GM10248 (cell line): Measurements from ENCODE around the gene EXOG.

Experiments
- CTCF ChIA-PET: fragments of 300-600 bp; sonication (Branson Sonifier 250); formaldehyde crosslinking; extraction: SDS; loops from one replicate; lab custom pipeline; 2021; ENCODE audit warnings: antibody characterized with exemption; lab: Yijun Ruan, JAX
- POLR2A ChIA-PET: fragments of 350-650 bp; sonication (Branson Sonifier 250); formaldehyde crosslinking; extraction: SDS; loops from one replicate; lab custom pipeline; 2020; ENCODE audit warnings: antibody characterized with exemption; lab: Yijun Ruan, JAX
- DNase-seq: peaks from one replicate; pipeline ENCODE4 v3.0.0; 2012; ENCODE audit errors: extremely low spot score
- TF ChIP-seq, protein P1 (sequence below): IDR thresholded peaks from 2 replicates; pipeline ENCODE4 v1.5.1; 2012; ENCODE audit warnings: mild to moderate bottlenecking, low read depth; ENCODE audit errors: extremely low read depth, missing control alignments, control extremely low read depth

EXOG gene

DNA sequence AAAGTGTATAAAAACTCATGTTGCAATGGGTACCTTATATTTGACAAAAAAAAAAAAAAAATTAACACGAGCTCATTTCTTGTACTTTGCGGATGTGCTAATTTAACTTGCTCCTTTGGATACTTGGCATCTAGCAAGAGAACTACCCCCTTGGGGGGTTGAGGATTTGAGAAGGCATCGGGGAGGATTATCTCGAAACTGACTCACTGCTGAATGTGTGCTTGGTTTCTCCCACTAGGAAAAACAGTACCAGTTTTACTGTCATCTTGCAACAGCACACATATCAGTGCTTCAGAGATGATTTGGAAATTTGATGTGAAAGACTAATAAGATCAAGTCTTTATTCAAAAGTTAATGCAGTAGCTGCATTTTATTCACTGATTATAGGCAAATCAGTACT is 891 bp downstream of the EXOG start:
- TF ChIP-seq, protein P1, sequence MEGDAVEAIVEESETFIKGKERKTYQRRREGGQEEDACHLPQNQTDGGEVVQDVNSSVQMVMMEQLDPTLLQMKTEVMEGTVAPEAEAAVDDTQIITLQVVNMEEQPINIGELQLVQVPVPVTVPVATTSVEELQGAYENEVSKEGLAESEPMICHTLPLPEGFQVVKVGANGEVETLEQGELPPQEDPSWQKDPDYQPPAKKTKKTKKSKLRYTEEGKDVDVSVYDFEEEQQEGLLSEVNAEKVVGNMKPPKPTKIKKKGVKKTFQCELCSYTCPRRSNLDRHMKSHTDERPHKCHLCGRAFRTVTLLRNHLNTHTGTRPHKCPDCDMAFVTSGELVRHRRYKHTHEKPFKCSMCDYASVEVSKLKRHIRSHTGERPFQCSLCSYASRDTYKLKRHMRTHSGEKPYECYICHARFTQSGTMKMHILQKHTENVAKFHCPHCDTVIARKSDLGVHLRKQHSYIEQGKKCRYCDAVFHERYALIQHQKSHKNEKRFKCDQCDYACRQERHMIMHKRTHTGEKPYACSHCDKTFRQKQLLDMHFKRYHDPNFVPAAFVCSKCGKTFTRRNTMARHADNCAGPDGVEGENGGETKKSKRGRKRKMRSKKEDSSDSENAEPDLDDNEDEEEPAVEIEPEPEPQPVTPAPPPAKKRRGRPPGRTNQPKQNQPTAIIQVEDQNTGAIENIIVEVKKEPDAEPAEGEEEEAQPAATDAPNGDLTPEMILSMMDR: no peak
- ChIA-PET CTCF (interaction anchor here (1.0 to 4.5 kb wide), 15 partner anchors 11 to 554 kb away, joined by 3 to 50 read pairs (median 5); partner anchors contain the start of gene XYLB), POLR2A (interaction anchor here (0.7 kb wide), 1 partner anchor 16 kb away, joined by 3 read pairs; no protein-coding TSS in a partner anchor)
- DNase-seq: no peak

DNA sequence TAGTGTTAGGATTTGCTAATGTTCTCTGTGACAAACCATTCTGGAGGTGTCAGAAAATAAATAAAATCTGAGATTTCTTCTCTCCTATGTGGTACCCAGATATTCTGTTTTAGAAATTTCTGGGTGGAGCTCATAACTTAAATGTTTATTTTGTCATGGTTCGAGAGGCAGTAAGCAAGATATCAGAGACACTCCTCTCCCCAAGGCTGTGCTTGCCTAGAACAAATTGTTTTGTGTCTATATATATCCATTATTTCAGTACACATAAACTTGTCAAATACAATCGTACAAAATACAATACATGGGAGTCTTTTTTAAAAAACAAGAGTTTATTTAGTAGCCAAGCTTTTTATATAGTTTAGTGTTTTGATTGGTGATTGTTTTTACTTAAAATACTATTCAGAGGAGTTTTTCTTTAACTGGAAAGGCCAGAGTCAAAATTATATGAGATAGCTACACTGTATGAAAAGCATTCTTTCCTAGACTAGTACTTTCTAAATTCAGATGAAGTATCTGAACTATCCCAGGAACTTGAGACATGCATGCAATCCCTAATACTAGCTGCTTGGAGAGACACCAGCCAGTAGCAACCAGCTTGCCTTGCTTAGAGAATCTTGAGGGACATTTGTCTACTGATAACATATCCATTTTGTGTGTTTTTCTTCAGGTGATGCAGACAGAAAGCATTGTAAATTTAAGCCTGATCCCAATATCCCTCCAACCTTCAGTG is 4.7 kb downstream of the EXOG start:
- TF ChIP-seq, protein P1: no peak
- POLR2A ChIA-PET: interaction anchor here (0.8 kb wide), 1 partner anchor 12 kb away, joined by 3 read pairs; no protein-coding TSS in a partner anchor
- CTCF ChIA-PET: interaction anchor here (0.9 to 4.3 kb wide), 5 partner anchors 9 to 21 kb away, joined by 3 to 21 read pairs (median 4); no protein-coding TSS in a partner anchor

DNA sequence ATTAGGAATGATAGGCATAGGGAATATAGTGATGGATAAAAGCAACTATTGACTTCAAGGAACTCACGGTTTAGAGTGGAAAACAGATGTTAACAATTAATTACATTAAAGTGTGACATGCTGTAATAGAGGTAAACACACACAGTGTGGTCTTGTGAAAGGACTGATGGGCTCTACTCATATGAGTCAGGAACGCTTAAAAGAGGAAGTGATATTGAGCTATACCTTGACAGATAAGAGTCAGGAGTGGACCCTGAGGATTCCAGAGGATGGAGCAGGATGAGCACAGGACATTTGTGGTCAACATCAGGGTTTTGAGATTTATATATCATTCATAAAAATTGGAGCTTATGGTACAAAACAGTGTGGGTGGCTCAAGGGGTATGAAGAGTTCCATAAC is 11.0 kb downstream of the EXOG start:
- ChIA-PET POLR2A (no interaction called here), CTCF (interaction anchor here (0.7 to 8.6 kb wide), 7 partner anchors 11 to 523 kb away, joined by 3 to 106 read pairs (median 7); partner anchors contain the start of gene EXOG)
- TF ChIP-seq, protein P1: no peak
- peak; percentile 54 for DNase-seq

More for the DNA sequence above, 4.7 kb downstream of the EXOG start:
- no peak for DNase-seq

DNA sequence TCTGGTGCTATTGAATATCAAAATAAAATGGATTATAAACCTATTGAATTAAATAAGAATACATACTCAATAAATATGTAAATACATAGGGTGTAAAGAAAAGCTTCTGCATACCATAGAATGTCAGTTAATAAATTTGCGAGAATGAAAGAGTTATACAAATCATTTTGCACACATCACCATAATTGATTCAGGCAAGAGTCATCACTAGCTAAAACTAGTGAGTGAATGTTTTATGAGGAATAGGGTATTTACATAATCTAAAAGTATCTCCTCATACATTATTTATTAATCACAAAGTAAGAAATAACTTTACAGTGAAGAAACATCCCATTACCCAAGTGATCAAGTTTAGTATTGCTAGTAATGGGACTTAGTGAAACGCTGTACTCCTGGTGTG is 13.6 kb downstream of the EXOG start:
- no peak for DNase-seq
- ChIA-PET POLR2A (no interaction called here), CTCF (interaction anchor here (0.9 to 8.6 kb wide), 4 partner anchors 9 to 229 kb away, joined by 4 to 106 read pairs (median 27); partner anchors contain the start of gene EXOG)
- TF ChIP-seq, protein P1: no peak

DNA sequence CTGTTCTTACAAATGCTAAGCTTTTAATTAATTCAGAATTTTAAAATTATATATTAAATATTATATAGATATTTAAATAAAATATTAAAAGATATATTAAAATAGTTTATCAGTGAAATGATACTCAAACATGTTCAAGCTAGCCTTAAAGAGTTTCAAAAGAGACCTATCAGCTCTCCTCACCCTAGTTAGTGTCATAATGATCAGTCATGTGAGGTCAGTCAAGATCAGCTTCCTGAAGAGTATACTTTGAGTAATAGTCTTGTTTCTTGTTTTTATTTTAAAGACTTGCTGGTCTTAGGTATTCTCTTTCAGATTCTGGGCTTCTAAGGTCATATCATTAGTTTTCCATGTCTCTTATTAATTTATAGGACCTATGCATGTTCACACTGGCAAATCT is 14.5 kb downstream of the EXOG start:
- CTCF ChIA-PET: interaction anchor here (1.8 to 8.6 kb wide), 3 partner anchors 9 to 229 kb away, joined by 4 to 106 read pairs (median 50); partner anchors contain the start of gene EXOG

DNA sequence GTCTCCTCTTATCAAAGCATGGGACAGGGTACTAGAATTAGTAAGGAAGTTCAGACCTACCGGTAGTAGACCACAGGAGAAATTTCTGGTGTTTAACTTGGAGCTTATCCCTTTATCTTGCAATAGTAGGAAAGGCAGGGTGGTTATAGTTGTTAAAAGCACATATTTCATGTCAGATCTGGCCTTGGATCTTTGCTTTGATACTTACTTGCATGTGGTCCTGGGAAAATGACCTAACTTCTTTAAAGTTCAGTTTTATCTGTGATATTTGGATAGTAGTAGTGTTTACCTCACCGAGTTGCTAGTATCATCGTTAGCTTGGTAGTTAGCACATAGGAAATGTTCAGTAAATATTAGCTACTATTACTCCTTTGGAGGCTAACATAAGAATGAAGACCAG is 15.4 kb downstream of the EXOG start:
- POLR2A ChIA-PET: no interaction called here
- DNase-seq: no peak
- CTCF ChIA-PET: interaction anchor here (1.0 to 8.6 kb wide), 2 partner anchors 9 to 656 kb away, joined by 3 to 106 read pairs; no protein-coding TSS in a partner anchor
- TF ChIP-seq, protein P1: no peak

More for the DNA sequence above, 14.5 kb downstream of the EXOG start:
- POLR2A ChIA-PET: no interaction called here
- no peak for DNase-seq
- TF ChIP-seq, protein P1: no peak
